MCF 10A (cell line): ENCODE data around the gene AAGAB. TPM values are rescaled to one million over a fixed set of nuclear protein-coding genes. Genes with fewer than 3 reads are reported as not detected.

Experiments
- BruUV-seq: library from RNA; stranded (reverse); fragments of 400-500 nt; replicated peaks from 2 replicates; lab custom pipeline; 2021; lab: Mats Ljungman, UMichigan
- CTCF ChIA-PET: fragments of 300-600 bp; sonication (Branson Sonifier 250); formaldehyde crosslinking; extraction: SDS; loops from one replicate; lab custom pipeline; 2021; ENCODE audit warnings: antibody characterized with exemption, inconsistent platforms; lab: Yijun Ruan, JAX
- POLR2A ChIA-PET: fragments of 300-600, 350-650 bp; sonication (Branson Sonifier 250); formaldehyde crosslinking; extraction: SDS; loops from one replicate; lab custom pipeline; 2020; ENCODE audit warnings: antibody characterized with exemption, inconsistent platforms; lab: Yijun Ruan, JAX
- DNase-seq: peaks from one replicate; pipeline ENCODE4 v3.0.0-alpha.2; 2018; ENCODE audit not compliant: unreplicated experiment
- H3K27ac Mint-ChIP-seq: one replicate; pipeline ENCODE4 v1.8.0; 2022; ENCODE audit warnings: mild to moderate bottlenecking, low read depth, mixed read lengths; ENCODE audit not compliant: unreplicated experiment
- H3K27me3 Mint-ChIP-seq: one replicate; pipeline ENCODE4 v1.8.0; 2022; ENCODE audit warnings: mixed read lengths; ENCODE audit not compliant: insufficient read depth, unreplicated experiment
- H3K36me3 Mint-ChIP-seq: one replicate; pipeline ENCODE4 v1.8.0; 2022; ENCODE audit warnings: mild to moderate bottlenecking, moderate library complexity, mixed read lengths; ENCODE audit not compliant: insufficient read depth, unreplicated experiment
- H3K4me1 Mint-ChIP-seq: one replicate; pipeline ENCODE4 v1.8.0; 2022; ENCODE audit warnings: mixed read lengths; ENCODE audit not compliant: insufficient read depth, unreplicated experiment
- H3K4me3 Mint-ChIP-seq: one replicate; pipeline ENCODE4 v1.8.0; 2022; ENCODE audit warnings: mild to moderate bottlenecking, moderate library complexity, mixed read lengths; ENCODE audit not compliant: unreplicated experiment
- H3K9me3 Mint-ChIP-seq: one replicate; pipeline ENCODE4 v1.8.0; 2022; ENCODE audit warnings: mixed read lengths; ENCODE audit not compliant: unreplicated experiment
- intact Hi-C: fragments of 100-400 bp; cut with micrococcal nuclease; formaldehyde crosslinking; loops from 2 replicates; pipeline ENCODE4 v1.14.1; 2022
- total RNA-seq: library from RNA; stranded (reverse); gene quantifications from 2 replicates; pipeline ENCODE4 v1.2.3, GENCODE V29; 2022
- TF ChIP-seq, protein P1 (sequence below): fragments of 200-600 bp; IDR thresholded peaks from one replicate; pipeline ENCODE4 v1.8.0; 2022; ENCODE audit warnings: antibody characterized with exemption, mild to moderate bottlenecking; ENCODE audit not compliant: unreplicated experiment

AAGAB gene
- total RNA-seq, 1 experiment from 2014 or later, result 52.7 TPM

DNA sequence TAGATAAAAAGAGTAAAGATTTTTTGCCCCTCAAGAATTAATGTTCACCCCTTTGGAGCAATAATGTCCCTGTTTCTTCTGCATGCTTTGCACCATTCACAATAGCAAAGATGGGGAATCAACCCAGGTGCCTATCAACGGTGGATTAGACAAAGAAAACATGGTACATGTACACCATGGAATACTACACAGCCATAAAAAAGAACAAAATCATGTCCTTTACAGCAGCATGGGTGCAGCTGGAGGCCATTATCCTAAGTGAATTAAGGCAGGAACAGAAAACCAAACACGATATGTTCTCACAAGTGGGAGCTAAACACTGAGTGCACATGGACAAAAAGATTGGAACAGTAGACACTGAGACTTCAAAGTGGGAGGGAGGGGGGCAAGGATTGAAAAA is 35.2 kb downstream of the AAGAB start:
- DNase-seq, result no peak
- Mint-ChIP-seq H3K9me3 (no peaks in the 10 kb centered on the region), H3K27ac (no peak overlapping the region), H3K36me3 (peaks cover 12% of the 10 kb centered on the region), H3K4me3 (no peak overlapping the region), H3K27me3 (no peaks in the 10 kb centered on the region), H3K4me1 (peaks cover 12% of the 10 kb centered on the region)
- intact Hi-C loops, result no loop called here
- CTCF ChIA-PET, result no interaction called here
- POLR2A ChIA-PET, result interaction anchor here (0.5 kb wide), 2 partner anchors 72 to 273 kb away, joined by 3 to 6 read pairs; no protein-coding TSS in a partner anchor
- TF ChIP-seq, protein P1, sequence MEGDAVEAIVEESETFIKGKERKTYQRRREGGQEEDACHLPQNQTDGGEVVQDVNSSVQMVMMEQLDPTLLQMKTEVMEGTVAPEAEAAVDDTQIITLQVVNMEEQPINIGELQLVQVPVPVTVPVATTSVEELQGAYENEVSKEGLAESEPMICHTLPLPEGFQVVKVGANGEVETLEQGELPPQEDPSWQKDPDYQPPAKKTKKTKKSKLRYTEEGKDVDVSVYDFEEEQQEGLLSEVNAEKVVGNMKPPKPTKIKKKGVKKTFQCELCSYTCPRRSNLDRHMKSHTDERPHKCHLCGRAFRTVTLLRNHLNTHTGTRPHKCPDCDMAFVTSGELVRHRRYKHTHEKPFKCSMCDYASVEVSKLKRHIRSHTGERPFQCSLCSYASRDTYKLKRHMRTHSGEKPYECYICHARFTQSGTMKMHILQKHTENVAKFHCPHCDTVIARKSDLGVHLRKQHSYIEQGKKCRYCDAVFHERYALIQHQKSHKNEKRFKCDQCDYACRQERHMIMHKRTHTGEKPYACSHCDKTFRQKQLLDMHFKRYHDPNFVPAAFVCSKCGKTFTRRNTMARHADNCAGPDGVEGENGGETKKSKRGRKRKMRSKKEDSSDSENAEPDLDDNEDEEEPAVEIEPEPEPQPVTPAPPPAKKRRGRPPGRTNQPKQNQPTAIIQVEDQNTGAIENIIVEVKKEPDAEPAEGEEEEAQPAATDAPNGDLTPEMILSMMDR, result no peak
- BruUV-seq, result no TSS peak

DNA sequence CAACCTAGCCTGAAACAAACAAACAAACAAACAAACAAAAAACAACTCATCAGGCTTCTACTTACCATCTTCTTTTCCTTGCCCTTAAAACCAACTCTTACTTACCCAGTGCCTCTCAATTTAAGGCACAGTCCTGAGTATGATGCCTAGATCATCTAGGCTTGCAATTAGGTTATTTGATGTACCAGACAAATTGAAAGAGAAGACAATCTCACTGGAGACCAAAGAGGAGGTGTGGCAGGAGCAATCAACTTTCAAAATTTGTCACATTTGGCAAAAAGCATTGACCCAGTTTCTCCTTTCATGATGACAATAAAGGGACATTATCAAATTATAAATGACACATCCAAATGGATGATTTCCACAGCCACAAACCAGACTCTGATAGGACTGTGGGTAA is 36.0 kb downstream of the AAGAB start:
- Mint-ChIP-seq H3K4me1 (peaks cover 12% of the 10 kb centered on the region), H3K9me3 (no peaks in the 10 kb centered on the region), H3K4me3 (no peak overlapping the region), H3K36me3 (peaks cover 12% of the 10 kb centered on the region), H3K27ac (no peak overlapping the region), H3K27me3 (no peaks in the 10 kb centered on the region)
- BruUV-seq, result no TSS peak
- POLR2A ChIA-PET, result interaction anchor here (0.5 kb wide), 1 partner anchor 272 kb away, joined by 6 read pairs; no protein-coding TSS in a partner anchor
- no peak for DNase-seq
- intact Hi-C loops, result no loop called here
- CTCF ChIA-PET, result interaction anchor here (0.7 kb wide), 1 partner anchor 22 kb away, joined by 3 read pairs; no protein-coding TSS in a partner anchor
- TF ChIP-seq, protein P1, result no peak

GRCh38 chr15:67216859-67217258 is 37.6 kb downstream of the AAGAB start:
- peaks cover 12% of the 10 kb centered on the region for H3K36me3 Mint-ChIP-seq
- no peaks in the 10 kb centered on the region for H3K27me3 Mint-ChIP-seq
- H3K4me1 Mint-ChIP-seq, result peaks cover 12% of the 10 kb centered on the region
- POLR2A ChIA-PET, result interaction anchor here (0.8 kb wide), 1 partner anchor 251 kb away, joined by 3 read pairs; no protein-coding TSS in a partner anchor
- intact Hi-C loops, result no loop called here
- CTCF ChIA-PET, result no interaction called here
- TF ChIP-seq, protein P1, result no peak
- no peaks in the 10 kb centered on the region for H3K9me3 Mint-ChIP-seq
- H3K4me3 Mint-ChIP-seq, result no peak overlapping the region
- no peak overlapping the region for H3K27ac Mint-ChIP-seq
- DNase-seq, result no peak
- BruUV-seq, result no TSS peak

DNA sequence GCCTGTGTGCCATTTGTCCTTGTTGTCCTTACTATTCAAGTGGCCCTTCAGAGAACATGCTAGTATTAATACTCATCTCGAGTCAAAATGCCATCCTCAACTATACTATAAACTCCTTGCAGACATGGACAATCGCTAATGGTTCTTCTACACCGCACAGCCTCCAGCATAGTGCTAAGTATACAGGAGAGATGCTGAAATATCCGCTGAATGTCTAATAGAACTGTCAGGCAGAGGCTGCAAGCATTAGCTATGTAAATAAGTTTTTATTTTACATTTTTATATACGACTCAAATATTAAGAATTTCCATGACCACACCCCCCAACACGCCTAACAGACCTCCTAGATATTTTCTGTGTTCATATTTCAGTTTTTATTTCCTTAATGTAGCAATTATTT is 39.4 kb downstream of the AAGAB start:
- no TSS peak for BruUV-seq
- Mint-ChIP-seq H3K4me1 (peaks cover 12% of the 10 kb centered on the region), H3K27me3 (no peaks in the 10 kb centered on the region), H3K36me3 (peaks cover 12% of the 10 kb centered on the region), H3K4me3 (no peak overlapping the region), H3K27ac (no peak overlapping the region), H3K9me3 (no peaks in the 10 kb centered on the region)
- no peak for DNase-seq
- ChIA-PET POLR2A (no interaction called here), CTCF (interaction anchor here (0.5 kb wide), 1 partner anchor 404 kb away, joined by 3 read pairs; no protein-coding TSS in a partner anchor)
- TF ChIP-seq, protein P1, result no peak
- intact Hi-C loops, result no loop called here
